ENCODE measurements around the gene SPINK9.

SPINK9 gene

DNA sequence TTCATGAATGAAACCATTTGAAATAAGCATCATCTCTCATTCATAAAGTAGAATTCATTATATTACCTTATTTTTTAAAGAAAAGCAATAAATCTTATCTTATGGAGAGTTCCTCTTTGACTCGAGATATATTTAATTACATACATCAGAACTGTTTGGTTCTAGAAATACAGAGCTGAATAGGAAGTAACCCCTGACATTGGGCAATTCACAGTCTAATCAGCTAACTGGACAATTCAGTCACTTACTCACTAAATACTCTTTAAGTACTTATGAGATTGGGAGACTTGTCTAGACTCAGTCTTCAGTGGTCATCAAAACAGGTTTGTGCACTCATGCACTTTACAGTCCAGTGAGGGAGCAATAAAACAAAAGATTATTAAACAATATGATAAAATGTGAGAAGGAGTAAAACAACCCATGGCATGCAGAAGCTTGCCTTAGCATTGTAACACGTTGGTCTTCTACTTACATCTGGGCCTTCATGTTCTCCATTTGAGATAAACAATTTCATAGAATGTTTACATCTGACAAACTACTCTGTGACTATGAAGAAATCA is 36.9 kb downstream of the SPINK9 start:
- no peak for DNase-seq

DNA sequence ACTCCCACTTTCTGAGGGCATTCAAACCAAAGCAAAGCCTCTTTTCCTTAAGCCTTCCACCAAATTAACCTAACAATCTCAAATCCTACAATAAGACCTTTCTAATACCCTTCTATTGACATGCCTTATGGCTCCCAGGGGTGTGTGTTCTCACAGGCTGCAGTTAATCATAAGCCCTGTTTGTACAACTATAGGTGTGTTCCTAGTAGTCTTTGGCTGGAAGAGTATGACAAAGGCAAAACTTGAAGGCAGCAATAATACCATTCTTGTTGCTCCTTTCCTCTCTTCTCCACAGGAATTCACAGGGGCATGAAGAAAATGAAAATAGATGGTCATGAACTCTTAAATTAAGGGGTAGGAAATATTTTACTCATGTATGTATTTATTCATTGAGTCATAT is 37.5 kb downstream of the SPINK9 start:
- DNase-seq, result no peak

DNA sequence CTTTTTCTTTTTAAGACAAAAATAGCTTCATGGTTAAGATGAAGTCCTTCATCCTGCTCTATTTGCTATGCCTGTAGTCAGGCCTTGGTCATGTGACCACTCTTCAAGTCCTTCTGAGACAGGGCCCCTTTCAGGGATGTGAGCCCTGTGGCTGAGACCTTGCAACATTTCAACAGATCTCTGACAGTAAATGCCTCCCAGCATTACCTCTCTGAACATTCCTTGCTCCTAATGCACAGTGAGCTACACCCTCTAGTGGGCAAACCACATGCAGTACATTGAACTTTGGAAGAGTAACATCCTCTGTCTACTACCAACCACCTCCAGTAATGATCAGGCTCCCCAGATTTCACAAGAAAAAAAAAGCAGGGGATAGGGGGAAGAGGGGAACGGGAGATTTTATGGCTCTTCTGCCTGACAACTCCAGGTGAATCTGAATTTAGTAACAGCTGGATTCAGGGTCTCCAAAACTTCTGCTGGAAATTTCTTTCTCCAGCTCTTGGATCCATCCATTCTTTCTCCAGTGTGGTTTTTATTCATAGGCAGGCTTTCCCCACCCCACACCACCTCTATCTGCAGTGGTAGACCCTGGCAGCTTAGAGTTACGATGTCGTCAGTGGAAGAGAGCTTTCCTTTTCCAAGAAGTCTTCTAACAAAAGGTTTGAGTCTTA is 39.5 kb downstream of the SPINK9 start:
- DNase-seq, result peak in 1 of 2 donors; percentile 1

DNA sequence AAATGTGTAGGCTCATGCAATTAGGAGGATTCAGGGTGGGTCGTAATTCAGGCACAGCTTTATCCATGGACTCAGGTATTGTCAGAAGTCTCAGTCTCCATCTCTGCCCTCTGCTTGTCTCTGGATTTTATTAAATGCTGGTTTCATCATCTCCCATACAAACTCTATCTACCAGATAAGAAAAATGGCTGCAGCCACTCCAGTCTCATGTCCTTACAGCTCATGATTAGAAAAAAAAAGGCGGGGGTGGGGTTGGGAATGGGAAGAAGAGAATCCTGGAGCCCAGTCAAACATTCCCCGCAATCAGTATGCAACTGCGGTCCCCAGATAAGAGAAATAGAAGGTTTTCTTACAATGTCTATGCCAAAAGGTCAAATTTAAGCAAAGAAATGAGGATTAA is 40.8 kb downstream of the SPINK9 start:
- no peak for DNase-seq

DNA sequence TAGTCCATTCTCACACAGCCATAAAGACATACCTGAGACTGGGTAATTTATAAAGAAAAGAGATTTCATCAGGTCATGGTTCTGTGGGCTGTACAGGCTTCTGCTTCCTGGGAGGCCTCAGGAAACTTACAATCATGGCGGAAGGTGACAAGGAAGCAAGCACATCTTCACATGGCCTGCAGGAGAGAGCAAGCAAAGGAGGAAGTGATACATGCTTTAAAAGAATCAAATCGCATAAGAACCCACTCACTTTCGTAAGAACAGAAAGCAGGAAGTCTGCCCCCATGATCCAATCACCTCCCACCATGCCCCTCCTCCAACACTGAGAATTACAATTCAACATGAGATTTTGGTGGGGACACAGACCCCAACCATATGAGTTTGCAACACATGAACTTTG is 43.3 kb downstream of the SPINK9 start:
- DNase-seq, result no peak

DNA sequence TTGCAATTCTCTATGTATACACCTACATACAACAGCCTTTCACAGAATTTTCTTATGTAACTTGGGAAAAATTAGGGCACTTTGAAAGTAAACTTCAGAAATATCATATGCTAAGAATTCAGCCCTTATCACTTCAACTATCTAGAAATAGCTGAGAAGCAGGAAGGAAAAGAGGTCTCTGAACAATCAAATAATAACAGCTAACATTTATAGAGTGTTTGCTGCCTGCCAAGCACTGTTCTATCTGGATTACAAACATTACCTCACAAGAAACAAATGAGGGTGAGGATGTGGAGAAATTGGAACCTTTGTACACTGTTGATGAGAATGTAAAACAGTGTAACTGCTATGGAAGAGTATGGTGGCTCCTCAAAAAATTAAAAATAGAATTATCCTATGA is 44.0 kb downstream of the SPINK9 start:
- DNase-seq, result no peak

DNA sequence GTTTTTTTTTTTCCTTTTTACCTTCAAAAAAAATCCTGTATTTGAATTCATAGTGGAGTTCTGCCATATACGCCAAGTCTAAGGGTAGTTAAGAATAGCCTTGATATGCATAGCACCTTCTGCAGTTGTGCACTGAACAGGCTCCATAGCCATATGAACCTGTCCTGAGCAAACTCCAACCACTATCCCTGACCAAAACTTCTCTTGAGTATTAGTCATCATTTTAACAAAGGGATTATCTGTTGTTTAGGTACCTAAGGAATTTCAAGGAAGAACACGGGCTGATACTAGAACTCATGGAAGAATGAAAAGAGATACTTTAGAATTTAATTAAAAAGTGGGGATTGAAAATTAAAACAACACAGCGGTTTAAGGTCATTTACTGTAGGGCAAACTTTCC is 46.5 kb downstream of the SPINK9 start:
- DNase-seq, result no peak

DNA sequence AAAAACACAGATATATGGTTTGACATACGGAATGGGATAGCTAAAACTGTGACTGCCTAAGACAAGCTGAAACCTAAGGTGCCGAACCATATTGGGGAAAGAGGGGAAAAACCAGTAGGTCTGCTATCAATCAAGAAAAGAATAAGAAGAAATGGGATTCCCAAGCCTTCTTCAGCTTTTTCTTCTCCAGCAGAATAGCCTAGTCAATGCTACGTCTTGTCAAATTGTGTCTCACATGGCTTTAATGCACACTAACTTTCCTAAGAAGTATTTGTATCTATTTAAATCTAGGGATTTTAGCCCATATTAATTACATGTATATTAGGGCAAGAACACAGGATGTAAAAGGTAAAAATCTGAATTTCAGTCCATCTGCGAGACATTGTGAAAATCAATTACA is 47.6 kb downstream of the SPINK9 start:
- DNase-seq, result no peak

DNA sequence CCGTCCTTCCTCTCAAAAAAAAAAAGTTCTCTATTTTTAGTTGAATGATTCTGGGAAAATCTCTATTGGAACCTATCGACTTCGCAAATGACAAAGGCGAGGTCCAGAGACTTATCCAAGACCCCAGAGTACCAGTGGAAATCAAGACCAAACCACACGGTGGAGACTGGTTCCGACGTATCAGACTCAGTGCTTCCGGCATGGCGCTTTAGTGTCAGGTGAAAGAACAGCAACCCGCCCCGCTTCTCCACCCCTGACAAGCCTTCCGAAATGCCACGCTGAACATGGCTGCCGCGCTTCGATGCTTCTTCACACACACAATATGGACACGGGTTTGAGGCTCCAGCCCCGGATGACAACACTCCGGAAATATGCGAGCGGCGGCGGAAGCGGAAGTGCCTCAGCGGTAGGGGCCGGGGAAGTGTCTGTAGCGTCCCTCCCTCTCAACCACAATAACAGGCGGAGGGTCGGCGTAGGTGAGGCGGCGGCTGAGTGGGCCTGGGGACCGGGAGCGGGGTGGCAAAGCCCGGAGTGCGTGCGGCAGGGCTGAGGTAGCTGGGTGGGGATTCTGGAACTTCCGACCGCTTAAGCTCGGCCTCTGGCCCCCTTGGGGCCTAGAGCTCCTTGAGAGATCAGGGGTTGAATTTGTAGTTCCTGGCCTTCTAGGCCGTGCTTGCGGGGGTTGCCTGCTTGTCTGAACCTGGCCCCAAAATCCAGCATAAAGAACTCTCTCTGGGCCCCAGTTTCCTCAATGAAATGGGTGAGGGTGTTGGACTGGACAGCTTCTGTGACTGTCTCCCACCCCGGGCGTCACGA is 48.4 kb downstream of the SPINK9 start, which contains the start of gene FBXO38:
FBXO38 (plus strand) TSS at position 395 of the 816 bp plus-strand sequence. CDS start 10,819 bp downstream, outside the sequence.
- peak; percentile 94 to 96 for DNase-seq

DNA sequence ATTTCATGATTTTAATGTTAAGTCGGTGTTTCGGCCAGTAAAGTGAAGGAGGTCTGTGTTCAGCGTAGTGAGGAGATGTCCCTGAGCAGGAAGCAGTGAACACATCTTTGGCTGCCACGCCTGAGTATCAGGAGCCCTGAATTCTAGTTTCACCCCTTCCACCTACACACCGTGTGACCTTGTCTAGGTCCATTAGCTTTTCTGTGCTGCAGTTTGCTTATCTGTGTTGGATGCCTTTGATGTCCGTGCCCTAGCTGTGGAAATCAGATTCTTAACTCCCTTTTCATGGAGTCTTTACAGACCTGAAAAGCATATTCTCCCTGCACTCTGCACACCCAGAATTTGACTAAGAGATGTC is 49.0 kb downstream of the SPINK9 start:
- peak in 1 of 2 donors; percentile 10 for DNase-seq

DNA sequence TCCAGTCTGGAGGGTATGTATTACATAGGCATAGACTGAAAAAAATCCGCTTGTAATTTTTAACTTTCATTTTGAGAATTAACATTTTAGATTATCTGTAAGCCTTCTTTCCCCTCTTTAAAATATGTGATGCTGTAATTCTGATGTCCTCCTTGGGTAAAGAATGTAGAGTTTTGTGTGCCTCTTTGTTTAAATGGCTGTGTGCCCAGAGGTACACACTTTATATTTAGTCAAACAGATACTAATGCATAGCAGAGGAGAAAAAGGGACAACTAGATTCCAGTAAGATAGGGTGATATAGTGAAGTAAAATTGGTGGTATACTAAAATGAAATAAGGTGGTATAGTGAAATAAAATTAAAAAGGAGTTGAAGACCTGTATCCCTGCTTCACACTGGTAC is 49.7 kb downstream of the SPINK9 start:
- no peak for DNase-seq

DNA sequence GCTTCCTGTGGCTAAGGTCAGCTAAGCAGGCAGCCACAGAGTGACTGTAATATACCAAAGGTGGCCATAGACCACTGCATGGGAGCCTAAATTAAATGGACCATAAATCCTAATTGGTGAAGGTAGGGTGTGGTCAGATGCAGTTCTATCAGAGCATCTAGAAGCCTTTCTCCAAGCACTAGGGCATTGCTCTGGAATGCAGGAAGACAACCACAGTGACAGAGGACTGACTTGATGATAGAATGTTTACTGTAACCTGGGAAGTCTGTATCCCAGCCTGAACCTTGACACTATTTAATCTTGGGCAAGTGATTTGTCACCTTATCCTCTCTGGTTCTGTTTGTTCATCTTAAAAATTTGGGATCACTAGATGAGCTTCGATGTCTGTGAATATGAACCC is 50.7 kb downstream of the SPINK9 start:
- DNase-seq, result no peak

DNA sequence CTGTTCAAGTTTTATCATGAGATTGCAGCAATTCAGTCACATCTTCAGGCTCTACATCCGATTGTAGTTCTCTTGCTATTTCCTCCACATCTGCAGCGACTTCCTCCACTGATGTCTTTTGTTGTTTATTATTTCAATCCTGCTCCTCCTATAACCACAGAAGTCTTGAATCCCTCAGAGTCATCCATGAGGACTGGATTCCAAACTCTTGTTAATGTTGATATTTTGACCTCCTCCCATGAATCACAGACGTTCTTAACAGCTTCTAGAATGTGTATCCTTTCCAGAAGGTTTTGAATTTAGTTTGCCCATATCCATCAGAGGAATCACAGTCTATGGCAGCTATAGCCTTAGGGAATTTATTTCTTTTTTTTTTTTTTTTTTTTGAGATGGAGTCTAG is 52.0 kb downstream of the SPINK9 start:
- DNase-seq, result no peak

DNA sequence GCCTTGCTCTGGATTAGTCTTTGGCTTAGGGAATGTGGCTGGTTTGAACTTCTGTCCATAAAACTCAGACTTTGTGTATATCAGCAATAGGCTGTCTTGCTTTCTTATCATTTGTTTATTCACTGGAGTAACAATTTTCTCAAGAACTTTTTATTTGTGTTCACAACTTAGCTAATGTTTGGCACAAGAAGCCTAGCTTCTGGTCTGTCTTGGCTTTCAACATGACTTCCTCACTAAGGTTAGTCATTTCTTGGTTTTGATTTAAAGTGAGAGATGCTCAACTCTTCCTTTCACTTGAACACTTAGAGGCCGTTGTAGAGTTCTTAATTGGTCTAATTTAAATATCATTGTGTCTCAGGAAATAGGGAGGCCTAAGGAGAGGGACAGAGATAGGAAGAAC is 53.3 kb downstream of the SPINK9 start:
- DNase-seq, result no peak

Data from stimulated activated CD4-positive, alpha-beta T cell treated with anti-CD3 and anti-CD28 coated beads, Interleukin-2, amount 100 ng/mL, for 24 hours (primary cell).